ENCODE measurements around the gene LASP1.

GRCh38 chr17:38970804-38971203 is 100.9 kb downstream of the LASP1 start:
- TF ChIP-seq CTCF (conservative IDR thresholded peaks at IDR 0.05; ENCODE audit: low read depth, low read length): no peak
- TF ChIP-seq EZH2 (IDR thresholded peaks at IDR 0.05; ENCODE audit: borderline replicate concordance, low read depth, low read length, poor library complexity, severe bottlenecking): no peak
